MCF 10A (cell line): ENCODE results near the gene PTPRC. TPM values are rescaled to one million over a fixed set of nuclear protein-coding genes. Genes with fewer than 3 reads are reported as not detected.
A peak's percentile ranks its signal among the peaks of the same experiment; 100 is the strongest.

Experiments
- BruUV-seq: library from RNA; stranded (reverse); fragments of 400-500 nt; replicated peaks from 2 replicates; lab custom pipeline; 2021; lab: Mats Ljungman, UMichigan
- CTCF ChIA-PET: fragments of 300-600 bp; sonication (Branson Sonifier 250); formaldehyde crosslinking; extraction: SDS; loops from one replicate; lab custom pipeline; 2021; ENCODE audit warnings: antibody characterized with exemption, inconsistent platforms; lab: Yijun Ruan, JAX
- POLR2A ChIA-PET: fragments of 300-600, 350-650 bp; sonication (Branson Sonifier 250); formaldehyde crosslinking; extraction: SDS; loops from one replicate; lab custom pipeline; 2020; ENCODE audit warnings: antibody characterized with exemption, inconsistent platforms; lab: Yijun Ruan, JAX
- DNase-seq: peaks from one replicate; pipeline ENCODE4 v3.0.0-alpha.2; 2018; ENCODE audit not compliant: unreplicated experiment
- H3K27ac Mint-ChIP-seq: one replicate; pipeline ENCODE4 v1.8.0; 2022; ENCODE audit warnings: mild to moderate bottlenecking, low read depth, mixed read lengths; ENCODE audit not compliant: unreplicated experiment
- H3K27me3 Mint-ChIP-seq: one replicate; pipeline ENCODE4 v1.8.0; 2022; ENCODE audit warnings: mixed read lengths; ENCODE audit not compliant: insufficient read depth, unreplicated experiment
- H3K36me3 Mint-ChIP-seq: one replicate; pipeline ENCODE4 v1.8.0; 2022; ENCODE audit warnings: mild to moderate bottlenecking, moderate library complexity, mixed read lengths; ENCODE audit not compliant: insufficient read depth, unreplicated experiment
- H3K4me1 Mint-ChIP-seq: one replicate; pipeline ENCODE4 v1.8.0; 2022; ENCODE audit warnings: mixed read lengths; ENCODE audit not compliant: insufficient read depth, unreplicated experiment
- H3K4me3 Mint-ChIP-seq: one replicate; pipeline ENCODE4 v1.8.0; 2022; ENCODE audit warnings: mild to moderate bottlenecking, moderate library complexity, mixed read lengths; ENCODE audit not compliant: unreplicated experiment
- H3K9me3 Mint-ChIP-seq: one replicate; pipeline ENCODE4 v1.8.0; 2022; ENCODE audit warnings: mixed read lengths; ENCODE audit not compliant: unreplicated experiment
- CTCF ChIP-seq: fragments of 200-600 bp; IDR thresholded peaks from one replicate; pipeline ENCODE4 v1.8.0; 2022; ENCODE audit warnings: antibody characterized with exemption, mild to moderate bottlenecking; ENCODE audit not compliant: unreplicated experiment
- intact Hi-C: fragments of 100-400 bp; cut with micrococcal nuclease; formaldehyde crosslinking; loops from 2 replicates; pipeline ENCODE4 v1.14.1; 2022
- total RNA-seq: library from RNA; stranded (reverse); gene quantifications from 2 replicates; pipeline ENCODE4 v1.2.3, GENCODE V29; 2022

PTPRC gene
- total RNA-seq, 1 experiment from 2014 or later = not detected

GRCh38 chr1:198694542-198694941, 55.7 kb downstream of the PTPRC start:
- H3K4me1 Mint-ChIP-seq = peaks cover 6% of the 10 kb centered on the region
- H3K4me3 Mint-ChIP-seq = no peak overlapping the region
- H3K27me3 Mint-ChIP-seq = no peaks in the 10 kb centered on the region
- no TSS peak for BruUV-seq
- no peaks in the 10 kb centered on the region for H3K9me3 Mint-ChIP-seq
- no peak for TF ChIP-seq CTCF
- DNase-seq = no peak
- no peak overlapping the region for H3K27ac Mint-ChIP-seq
- intact Hi-C loops = no loop called here
- ChIA-PET POLR2A (no interaction called here), CTCF (no interaction called here)
- H3K36me3 Mint-ChIP-seq = no peaks in the 10 kb centered on the region

DNA sequence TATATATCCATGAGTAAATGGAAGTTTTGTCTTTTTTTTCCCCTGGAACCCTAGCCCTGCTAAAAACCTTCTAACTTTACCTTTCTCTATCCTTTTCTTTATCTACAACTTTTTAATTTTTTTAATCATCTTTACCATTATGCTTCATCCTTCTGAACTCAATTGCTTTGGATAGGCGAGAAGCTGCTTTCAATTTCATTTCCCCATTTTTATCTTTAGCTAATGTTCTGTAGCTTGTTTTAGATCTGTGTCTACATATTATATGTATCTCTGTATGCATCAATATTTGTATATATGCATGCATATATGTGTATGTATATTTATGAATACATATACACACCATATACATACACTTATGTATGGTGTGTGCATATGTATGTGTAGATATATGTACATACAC, 57.4 kb downstream of the PTPRC start:
- DNase-seq = no peak
- Mint-ChIP-seq H3K4me3 (no peak overlapping the region), H3K27me3 (no peaks in the 10 kb centered on the region), H3K36me3 (no peaks in the 10 kb centered on the region), H3K27ac (no peak overlapping the region), H3K9me3 (no peaks in the 10 kb centered on the region), H3K4me1 (peaks cover 10% of the 10 kb centered on the region)
- CTCF ChIA-PET = interaction anchor here (0.7 to 1.3 kb wide), 3 partner anchors 10 to 477 kb away, joined by 4 to 6 read pairs (median 5); no protein-coding TSS in a partner anchor
- BruUV-seq = no TSS peak
- POLR2A ChIA-PET = interaction anchor here (0.9 kb wide), 1 partner anchor 10 kb away, joined by 3 read pairs; no protein-coding TSS in a partner anchor
- intact Hi-C loops = loop anchor here (5.0 kb wide), 1 partner anchor 1369 kb away; no protein-coding TSS in a partner anchor
- no peak for TF ChIP-seq CTCF

DNA sequence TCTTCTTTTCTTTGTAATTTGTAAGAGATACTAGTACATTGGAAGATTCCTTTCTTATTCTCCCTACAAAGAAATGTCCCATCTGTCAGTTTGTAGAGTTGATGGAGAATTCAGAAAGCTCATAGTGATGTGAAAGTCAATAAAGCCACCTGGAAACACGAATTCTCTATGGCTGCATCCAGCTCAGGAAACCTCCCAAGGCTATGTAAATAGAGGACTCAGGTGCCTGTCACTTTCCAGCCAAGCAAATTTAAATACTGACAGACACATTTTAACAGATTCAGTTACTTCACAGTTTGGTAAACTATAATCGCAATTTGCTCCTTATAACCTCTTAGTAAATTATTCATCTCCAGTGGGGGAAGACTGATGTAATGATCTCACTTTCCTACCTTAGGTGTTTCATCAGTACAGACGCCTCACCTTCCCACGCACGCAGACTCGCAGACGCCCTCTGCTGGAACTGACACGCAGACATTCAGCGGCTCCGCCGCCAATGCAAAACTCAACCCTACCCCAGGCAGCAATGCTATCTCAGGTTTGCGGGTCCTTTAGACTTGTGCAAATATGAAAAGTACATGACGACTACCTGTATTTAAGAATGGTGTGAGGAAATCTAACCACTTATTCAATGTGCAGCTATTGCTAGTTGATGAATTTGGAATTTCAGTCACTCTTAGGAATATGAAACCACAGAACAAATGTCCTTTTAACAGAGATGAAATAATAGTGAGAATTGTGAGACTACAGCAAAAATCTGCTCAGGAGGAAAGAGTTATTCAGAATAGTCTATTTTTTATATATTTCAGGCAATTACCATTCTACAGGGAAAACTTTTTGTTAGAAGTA, 60.6 kb downstream of the PTPRC start:
- peak; percentile 96 for TF ChIP-seq CTCF
- CTCF ChIA-PET = interaction anchor here (0.5 to 3.2 kb wide), 9 partner anchors 9 to 1363 kb away, joined by 3 to 19 read pairs (median 5); no protein-coding TSS in a partner anchor
- no peak overlapping the region for H3K4me3 Mint-ChIP-seq

DNA sequence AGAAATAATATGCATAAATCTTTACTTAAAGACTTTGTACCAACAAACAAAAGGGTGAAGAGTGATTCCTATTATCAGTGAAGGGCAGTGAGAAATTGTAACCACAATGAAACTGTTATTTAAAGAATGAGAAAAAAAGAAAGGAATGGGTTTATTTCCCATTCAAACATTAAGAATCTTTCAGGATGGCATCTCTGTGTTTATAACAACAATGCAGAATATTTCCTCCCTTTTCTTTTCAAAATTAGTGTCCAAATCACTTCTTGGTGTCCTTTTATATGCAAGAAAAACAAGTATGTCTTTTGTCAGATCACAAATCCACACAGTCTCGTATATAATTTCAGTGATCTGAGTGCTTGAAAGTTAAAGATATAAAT, 61.2 kb downstream of the PTPRC start:
- no peak for DNase-seq
- Mint-ChIP-seq H3K36me3 (no peaks in the 10 kb centered on the region), H3K9me3 (no peaks in the 10 kb centered on the region), H3K4me1 (peaks cover 12% of the 10 kb centered on the region), H3K27ac (no peak overlapping the region), H3K27me3 (no peaks in the 10 kb centered on the region), H3K4me3 (no peak overlapping the region)
- intact Hi-C loops = no loop called here
- ChIA-PET POLR2A (interaction anchor here (0.8 kb wide), 1 partner anchor 213 kb away, joined by 3 read pairs; no protein-coding TSS in a partner anchor), CTCF (interaction anchor here (0.6 to 3.2 kb wide), 11 partner anchors 10 to 981 kb away, joined by 3 to 19 read pairs (median 4); no protein-coding TSS in a partner anchor)
- no peak for TF ChIP-seq CTCF
- no TSS peak for BruUV-seq

More for the DNA sequence above, 60.6 kb downstream of the PTPRC start:
- H3K4me1 Mint-ChIP-seq = peaks cover 10% of the 10 kb centered on the region
- intact Hi-C loops = loop anchor here (1.0 to 5.0 kb wide), 3 partner anchors 764 to 1372 kb away; no protein-coding TSS in a partner anchor
- BruUV-seq = no TSS peak
- H3K36me3 Mint-ChIP-seq = no peaks in the 10 kb centered on the region
- no peaks in the 10 kb centered on the region for H3K9me3 Mint-ChIP-seq
- DNase-seq = peak; percentile 81
- no peaks in the 10 kb centered on the region for H3K27me3 Mint-ChIP-seq
- POLR2A ChIA-PET = no interaction called here
- no peak overlapping the region for H3K27ac Mint-ChIP-seq
